Body of pancreas (tissue), 4 donors: Measurements from ENCODE around the gene DISP2.
A peak's percentile ranks its signal among the peaks of the same experiment; 100 is the strongest.

Experiments
- CTCF ChIP-seq, 7 experiments: fragments of 450-650 bp in 4 of 7; fragments of 200-600 bp in 3 of 7; sonication (generic) in 3 of 7; IDR thresholded peaks; one replicate each; pipeline ENCODE4 v1.5.1; 2016 to 2019; ENCODE audit warnings: antibody characterized with exemption in 7 of 7
- POLR2A ChIP-seq, 3 donors: fragments of 450-650 bp; IDR thresholded peaks; one replicate each; pipeline ENCODE4 v1.6.1; 2016; ENCODE audit warnings: antibody characterized with exemption in 3 of 3, mild to moderate bottlenecking in 2 of 3

- no peak for TF ChIP-seq POLR2A (IDR thresholded peaks at IDR 0.05)
- peak; percentile 28 to 76 (median 57) for TF ChIP-seq CTCF (IDR thresholded peaks at IDR 0.05)
Measured at GRCh38 chr15:40338041-40338657, 19.9 kb upstream of the DISP2 start.
